Measurements from ENCODE around the gene VASP. TPM values are rescaled to one million over a fixed set of nuclear protein-coding genes. Genes with fewer than 3 reads are reported as not detected.
A peak's percentile ranks its signal among the peaks of the same experiment; 100 is the strongest.

The VASP gene
- total and polyA plus RNA-seq, 9 of the 15 experiments (the other 6 are each of a cell fraction or from before 2014, with no cell fraction given), result 16.7 to 261 (median 112) TPM

- TF ChIP-seq NFIX (CRISPR knock-in tag; IDR thresholded peaks at IDR 0.05; ENCODE audit: low read depth) (no peak), PCBP2 (IDR thresholded peaks at IDR 0.05; ENCODE audit: low read depth, low read length, poor library complexity, severe bottlenecking) (no peak), HES1 (IDR thresholded peaks at IDR 0.05; ENCODE audit: low read depth) (no peak), ETS2 (tag; IDR thresholded peaks at IDR 0.05; ENCODE audit: borderline replicate concordance, poor library complexity, severe bottlenecking) (no peak), ARID2 (IDR thresholded peaks at IDR 0.05) (no peak), KLF10 (CRISPR knock-in tag; IDR thresholded peaks at IDR 0.05) (no peak), USF1 (CRISPR knock-in tag; IDR thresholded peaks at IDR 0.05) (no peak), CBX2 (IDR thresholded peaks at IDR 0.05; ENCODE audit: insufficient read depth, low read length, poor library complexity, severe bottlenecking) (no peak), NBN (IDR thresholded peaks at IDR 0.05; ENCODE audit: low read depth) (no peak), CAMTA2 (CRISPR knock-in tag; conservative IDR thresholded peaks at IDR 0.05) (peak; percentile 54; the same call in 1 of the 2 replicates), KAT2B (IDR thresholded peaks at IDR 0.05; ENCODE audit: low read depth, low read length) (no peak), HNRNPLL (IDR thresholded peaks at IDR 0.05; ENCODE audit: low read depth, low read length, poor library complexity, severe bottlenecking) (peak; percentile 27), ZNF592 (IDR thresholded peaks at IDR 0.05) (no peak), CSDE1 (IDR thresholded peaks at IDR 0.05) (peak in 1 of 2 experiments; percentile 39; a peak in 1 of 4 replicates), USF2 (CRISPR knock-in tag; IDR thresholded peaks at IDR 0.05) (no peak), FIP1L1 (IDR thresholded peaks at IDR 0.05; ENCODE audit: low read depth, low read length, poor library complexity, severe bottlenecking) (peak; percentile 83), PPARD (CRISPR knock-in tag; IDR thresholded peaks at IDR 0.05) (no peak), NUFIP1 (IDR thresholded peaks at IDR 0.05; ENCODE audit: partially characterized antibody) (no peak), ZNF24 (IDR thresholded peaks at IDR 0.05) (no peak)
Observed at GRCh38 chr19:45506989-45507871, at the start of gene VASP (continued).

Data from K562 (cell line).